Activated naive CD8-positive, alpha-beta T cell treated with anti-CD3 and anti-CD28 coated beads, Interleukin-2, amount 50 U/mL, for 16 hours (primary cell): ENCODE measurements around the gene VKORC1.

Experiments used
- DNase-seq: peaks from one replicate; pipeline ENCODE4 v3.0.0-alpha.2; 2020; ENCODE audit warnings: low read depth, low spot score

The VKORC1 gene

DNA sequence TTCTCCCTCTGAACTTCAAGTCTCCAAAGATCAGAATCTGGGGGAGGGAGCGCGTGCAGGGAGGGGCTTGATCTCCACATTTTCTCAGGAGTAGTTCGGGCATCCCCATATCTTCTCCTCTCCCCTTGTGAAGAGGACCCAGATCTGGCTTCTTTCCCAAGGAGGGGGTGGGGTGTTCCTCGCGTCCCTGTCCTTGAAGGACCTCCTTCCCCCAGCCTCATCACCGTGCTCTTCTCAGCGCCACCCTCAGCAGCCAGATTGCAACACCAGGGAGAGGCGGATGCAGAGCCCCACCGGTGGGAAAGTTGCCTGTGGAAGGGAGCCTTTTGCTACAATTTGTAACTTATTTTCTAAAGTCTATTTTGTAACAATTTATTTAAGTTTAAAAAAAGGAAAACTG lies 11.5 kb downstream of the VKORC1 start:
- DNase-seq = no peak

DNA sequence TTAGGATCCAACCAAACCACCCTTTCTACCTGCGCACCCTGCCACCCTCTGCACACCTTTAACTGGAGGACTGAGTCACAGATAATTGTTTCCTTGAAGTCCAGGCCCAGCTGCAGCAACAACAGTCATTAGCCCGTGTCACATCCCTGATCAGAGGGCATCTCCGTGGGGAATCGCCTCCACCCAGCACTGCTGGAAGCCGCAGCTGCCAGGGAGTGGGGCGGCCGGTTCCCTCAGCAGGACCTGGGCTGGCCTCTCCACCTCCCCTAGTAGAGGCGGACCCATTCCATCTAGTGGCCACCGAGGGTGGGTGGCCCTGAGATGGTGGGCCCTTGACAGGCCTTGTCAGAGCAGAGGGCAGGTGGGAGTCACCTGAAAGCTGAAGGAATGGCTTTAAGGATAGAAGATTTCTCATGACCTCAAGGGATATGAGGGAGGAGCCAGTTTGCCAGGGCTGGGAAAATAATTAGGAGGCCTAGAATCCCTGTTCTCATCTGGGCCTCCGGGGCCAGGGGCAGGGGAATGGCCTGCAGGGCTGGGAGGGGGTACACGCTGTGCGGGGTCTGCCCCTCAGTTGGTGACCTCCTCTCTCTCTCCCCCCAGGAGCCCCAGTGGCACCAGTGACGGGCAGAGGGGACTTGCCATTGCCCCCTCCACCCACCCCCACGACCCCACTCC lies 12.1 kb downstream of the VKORC1 start:
- DNase-seq = no peak

GRCh38 chr16:31081428-31082351 lies 12.9 kb downstream of the VKORC1 start:
- no peak for DNase-seq

- DNase-seq = no peak
Measured at GRCh38 chr16:31080756-31081419, 13.7 kb downstream of the VKORC1 start.

DNA sequence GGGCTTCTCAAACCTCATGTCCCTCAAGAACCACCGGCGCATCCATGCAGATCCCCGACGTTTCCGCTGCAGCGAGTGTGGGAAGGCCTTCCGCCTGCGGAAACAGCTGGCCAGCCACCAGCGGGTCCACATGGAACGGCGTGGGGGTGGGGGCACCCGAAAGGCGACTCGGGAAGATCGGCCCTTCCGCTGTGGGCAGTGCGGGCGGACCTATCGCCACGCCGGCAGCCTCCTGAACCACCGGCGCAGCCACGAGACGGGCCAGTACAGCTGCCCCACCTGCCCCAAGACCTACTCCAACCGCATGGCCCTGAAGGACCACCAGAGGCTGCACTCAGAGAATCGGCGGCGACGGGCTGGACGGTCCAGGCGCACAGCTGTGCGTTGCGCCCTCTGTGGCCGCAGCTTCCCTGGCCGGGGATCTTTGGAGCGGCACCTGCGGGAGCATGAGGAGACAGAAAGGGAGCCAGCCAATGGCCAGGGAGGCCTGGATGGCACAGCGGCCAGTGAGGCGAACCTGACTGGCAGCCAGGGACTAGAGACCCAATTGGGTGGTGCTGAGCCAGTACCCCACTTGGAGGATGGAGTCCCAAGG lies 14.5 kb downstream of the VKORC1 start:
- no peak for DNase-seq

- DNase-seq = no peak
Measured at GRCh38 chr16:31079342-31079944, 15.2 kb downstream of the VKORC1 start.

DNA sequence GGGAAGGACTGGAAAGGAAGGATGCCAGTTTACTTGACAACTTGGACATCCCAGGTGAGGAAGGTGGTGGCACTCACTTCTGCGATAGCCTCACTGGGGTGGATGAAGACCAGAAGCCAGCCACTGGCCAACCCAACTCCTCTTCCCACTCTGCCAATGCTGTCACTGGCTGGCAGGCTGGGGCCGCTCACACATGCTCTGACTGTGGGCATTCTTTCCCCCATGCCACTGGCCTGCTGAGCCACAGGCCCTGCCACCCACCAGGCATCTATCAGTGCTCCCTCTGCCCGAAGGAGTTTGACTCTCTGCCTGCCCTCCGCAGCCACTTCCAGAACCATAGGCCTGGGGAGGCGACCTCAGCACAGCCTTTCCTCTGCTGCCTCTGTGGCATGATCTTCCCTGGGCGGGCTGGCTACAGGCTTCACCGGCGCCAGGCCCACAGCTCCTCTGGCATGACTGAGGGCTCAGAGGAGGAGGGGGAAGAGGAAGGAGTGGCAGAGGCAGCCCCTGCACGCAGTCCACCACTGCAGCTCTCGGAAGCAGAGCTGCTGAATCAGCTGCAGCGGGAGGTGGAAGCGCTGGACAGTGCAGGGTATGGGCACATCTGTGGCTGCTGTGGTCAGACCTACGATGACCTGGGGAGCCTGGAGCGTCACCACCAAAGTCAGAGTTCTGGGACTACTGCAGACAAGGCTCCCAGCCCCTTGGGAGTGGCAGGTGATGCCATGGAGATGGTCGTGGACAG lies 15.8 kb downstream of the VKORC1 start:
- no peak for DNase-seq

DNA sequence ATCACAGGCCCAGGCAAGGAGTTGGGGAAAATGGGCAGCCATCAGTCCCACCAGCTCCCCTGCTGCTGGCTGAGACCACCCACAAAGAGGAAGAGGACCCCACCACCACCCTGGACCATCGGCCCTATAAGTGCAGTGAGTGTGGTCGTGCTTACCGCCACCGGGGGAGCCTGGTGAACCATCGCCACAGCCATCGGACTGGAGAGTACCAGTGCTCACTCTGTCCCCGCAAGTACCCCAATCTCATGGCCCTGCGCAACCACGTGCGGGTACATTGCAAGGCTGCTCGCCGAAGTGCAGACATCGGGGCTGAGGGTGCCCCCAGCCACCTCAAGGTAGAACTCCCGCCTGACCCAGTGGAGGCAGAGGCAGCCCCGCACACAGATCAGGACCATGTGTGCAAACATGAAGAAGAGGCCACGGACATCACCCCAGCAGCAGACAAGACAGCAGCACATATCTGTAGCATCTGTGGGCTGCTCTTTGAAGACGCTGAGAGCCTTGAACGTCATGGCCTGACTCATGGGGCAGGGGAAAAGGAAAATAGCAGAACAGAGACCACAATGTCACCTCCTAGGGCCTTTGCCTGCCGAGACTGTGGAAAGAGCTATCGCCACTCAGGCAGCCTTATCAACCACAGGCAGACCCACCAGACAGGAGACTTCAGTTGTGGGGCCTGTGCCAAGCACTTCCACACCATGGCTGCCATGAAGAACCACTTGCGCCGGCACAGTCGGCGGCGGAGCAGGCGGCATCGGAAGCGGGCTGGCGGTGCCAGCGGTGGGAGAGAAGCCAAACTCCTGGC lies 16.8 kb downstream of the VKORC1 start:
- no peak for DNase-seq

DNA sequence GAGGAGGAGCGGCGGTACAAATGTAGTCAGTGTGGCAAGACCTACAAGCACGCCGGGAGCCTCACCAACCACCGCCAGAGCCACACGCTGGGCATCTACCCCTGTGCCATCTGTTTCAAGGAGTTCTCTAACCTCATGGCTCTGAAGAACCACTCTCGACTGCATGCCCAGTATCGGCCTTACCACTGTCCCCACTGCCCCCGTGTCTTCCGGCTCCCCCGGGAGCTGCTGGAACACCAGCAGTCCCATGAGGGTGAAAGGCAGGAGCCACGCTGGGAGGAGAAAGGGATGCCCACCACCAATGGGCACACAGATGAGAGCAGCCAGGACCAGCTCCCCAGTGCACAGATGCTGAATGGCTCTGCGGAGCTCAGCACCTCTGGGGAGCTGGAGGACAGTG lies 17.6 kb downstream of the VKORC1 start:
- DNase-seq = no peak

GRCh38 chr16:31076319-31076718 lies 18.3 kb downstream of the VKORC1 start:
- no peak for DNase-seq

DNA sequence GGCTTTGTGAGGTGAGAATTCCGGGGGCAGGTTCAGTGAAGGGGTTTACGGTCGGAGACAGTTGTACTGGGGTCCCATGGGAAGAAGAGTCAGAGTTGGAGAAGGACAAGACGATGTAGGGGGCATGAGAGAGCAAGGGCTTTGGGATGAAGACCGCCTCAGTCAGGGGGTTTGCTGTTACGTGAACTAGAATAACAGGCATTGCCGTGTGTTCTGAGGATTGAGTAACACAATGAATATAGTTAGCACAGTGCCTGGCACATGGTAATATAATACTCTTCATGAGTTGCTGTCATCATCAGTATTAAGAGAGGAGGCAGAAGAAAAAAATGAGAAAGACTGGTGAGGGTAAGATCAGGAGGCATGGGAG lies 19.8 kb downstream of the VKORC1 start:
- no peak for DNase-seq

GRCh38 chr16:31073970-31074813 lies 20.4 kb downstream of the VKORC1 start, which contains the start of the genes ZNF646 and ZNF668:
Gene ZNF646 (plus strand): TSS chr16:31074422. CDS start chr16:31076325, 1,903 bp downstream.
Gene ZNF668 (minus strand): TSS chr16:31074240. CDS start chr16:31064459, 9,781 bp downstream.
- peak; percentile 95 for DNase-seq

DNA sequence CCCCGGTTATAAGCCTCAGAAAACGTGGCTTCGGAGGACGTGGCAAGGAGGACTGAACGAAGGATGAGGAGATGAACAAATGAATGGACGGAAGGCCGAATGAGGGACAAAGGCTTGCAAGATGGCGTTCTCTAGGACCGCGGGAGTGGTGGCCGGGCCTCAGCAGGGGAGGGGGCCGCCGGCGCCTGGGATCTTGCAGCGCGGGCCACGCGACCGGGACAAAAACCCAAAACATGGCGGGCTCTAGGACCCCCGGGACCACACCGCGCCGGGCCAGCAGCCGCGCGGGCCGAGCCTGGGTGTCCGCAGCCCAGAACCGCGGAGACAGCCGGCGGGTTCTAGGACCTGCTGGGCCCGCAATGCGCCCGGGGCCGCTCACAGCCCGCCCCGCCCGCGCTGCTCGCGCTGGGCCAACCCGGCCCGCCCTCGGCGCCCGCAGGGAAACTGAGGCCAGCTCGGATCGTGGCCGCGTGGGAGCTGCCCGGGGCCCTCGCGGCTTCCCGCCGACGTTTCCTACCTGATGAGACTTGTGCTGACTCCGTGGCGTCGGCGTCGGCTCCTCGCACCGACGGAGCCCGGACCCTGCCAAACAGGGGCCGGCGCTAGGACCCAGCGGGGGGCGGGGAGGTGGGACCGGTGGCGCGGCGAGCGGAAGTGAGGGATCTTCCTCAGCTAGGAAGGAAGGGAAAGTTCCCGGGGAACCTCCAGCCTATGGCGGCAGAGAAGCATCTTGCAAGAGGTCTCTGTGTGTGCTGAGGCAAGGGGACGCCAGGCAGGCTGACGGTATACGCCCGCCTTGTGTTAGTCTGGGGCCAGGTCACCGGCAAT lies 21.2 kb downstream of the VKORC1 start:
- DNase-seq = peak; percentile 71

- DNase-seq = no peak
Measured at GRCh38 chr16:31072540-31073141, 22.0 kb downstream of the VKORC1 start.

GRCh38 chr16:31071861-31072260 lies 22.7 kb downstream of the VKORC1 start:
- no peak for DNase-seq

DNA sequence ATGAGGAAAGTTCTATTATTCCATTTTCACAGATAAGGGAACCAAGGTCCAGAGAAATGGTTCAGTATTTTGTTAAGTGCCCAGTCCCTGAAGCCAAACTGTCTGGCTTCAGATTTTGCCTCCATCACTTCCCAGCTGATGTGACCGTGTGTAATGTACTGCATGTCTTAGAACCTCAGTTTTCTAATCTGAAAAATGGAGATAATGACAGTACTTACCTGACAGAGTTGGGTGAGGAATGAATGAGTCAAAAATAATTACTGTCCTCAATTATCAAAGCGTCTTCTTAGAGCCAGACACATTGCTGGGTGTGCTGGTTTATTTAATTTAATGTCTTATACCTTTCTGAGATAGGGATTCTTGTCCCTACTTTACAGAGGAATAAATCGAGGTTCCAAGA lies 27.3 kb downstream of the VKORC1 start:
- DNase-seq = no peak

DNA sequence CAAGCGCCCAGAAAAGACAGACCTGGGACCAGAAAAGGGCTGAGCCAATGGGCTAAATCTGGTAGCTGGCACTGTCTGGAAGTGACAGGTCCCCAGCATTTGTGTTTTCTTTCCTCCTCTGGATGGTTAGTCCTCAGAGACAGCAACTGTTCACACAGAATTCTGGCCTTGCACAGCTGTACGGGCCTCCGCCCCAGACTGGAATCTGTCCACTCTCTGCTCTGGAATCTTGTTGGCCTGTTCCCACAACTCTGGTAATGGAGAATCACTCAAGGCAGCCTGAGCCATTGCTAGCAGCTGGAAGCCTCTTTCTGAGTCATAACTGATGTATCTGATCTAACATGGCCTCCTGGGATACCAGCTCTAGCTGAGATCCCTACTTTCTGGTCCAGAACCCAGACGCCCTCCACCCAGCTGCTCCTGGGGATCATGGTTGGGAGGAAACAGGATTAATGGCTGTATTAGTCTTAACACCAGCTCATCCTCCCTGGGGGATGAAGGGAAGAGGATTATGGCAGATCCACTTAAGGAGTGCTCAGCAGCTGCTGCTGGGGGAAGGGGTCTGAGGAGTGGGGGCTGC lies 29.6 kb downstream of the VKORC1 start:
- DNase-seq = no peak
